Neural crest cell (in vitro differentiated cells): ENCODE data around the gene PHKA2. TPM values are rescaled to one million over a fixed set of nuclear protein-coding genes. Genes with fewer than 3 reads are reported as not detected.

Experiments
- DNase-seq: peaks from one replicate; pipeline ENCODE4 v3.0.0; 2021; ENCODE audit warnings: low read depth, mixed read lengths, low spot score
- H3K27ac Mint-ChIP-seq: one replicate; pipeline ENCODE4 v1.8.0; 2021; ENCODE audit warnings: mild to moderate bottlenecking, mixed read lengths; ENCODE audit not compliant: unreplicated experiment
- H3K27me3 Mint-ChIP-seq: 2 replicates; pipeline ENCODE4 v1.8.0; 2021; ENCODE audit warnings: low read depth, mild to moderate bottlenecking, mixed read lengths
- H3K36me3 Mint-ChIP-seq: 2 replicates; pipeline ENCODE4 v1.8.0; 2021; ENCODE audit warnings: low read depth, mild to moderate bottlenecking, mixed read lengths
- H3K4me1 Mint-ChIP-seq: 2 replicates; pipeline ENCODE4 v1.8.0; 2021; ENCODE audit warnings: mixed read lengths
- H3K4me3 Mint-ChIP-seq: one replicate; pipeline ENCODE4 v1.8.0; 2021; ENCODE audit warnings: mild to moderate bottlenecking, mixed read lengths
- H3K9me3 Mint-ChIP-seq: 2 replicates; pipeline ENCODE4 v1.8.0; 2021; ENCODE audit warnings: mixed read lengths
- total RNA-seq: library from RNA; stranded (reverse); gene quantifications from 2 replicates; pipeline ENCODE4 v1.2.1, GENCODE V29; 2021
- TF ChIP-seq, protein P1 (sequence below): fragments of 200-600 bp; sonication (generic); conservative IDR thresholded peaks from 2 replicates; pipeline ENCODE4 v1.5.0; 2021; ENCODE audit warnings: antibody characterized with exemption, mild to moderate bottlenecking

The PHKA2 gene
- total RNA-seq, 1 donor from 2014 or later: 28.0 TPM

- DNase-seq: no peak
- peaks cover 8% of the 10 kb centered on the region for H3K36me3 Mint-ChIP-seq
- H3K4me1 Mint-ChIP-seq: peaks cover 6% of the 10 kb centered on the region
- no peak overlapping the region for H3K27ac Mint-ChIP-seq
- TF ChIP-seq, protein P1, sequence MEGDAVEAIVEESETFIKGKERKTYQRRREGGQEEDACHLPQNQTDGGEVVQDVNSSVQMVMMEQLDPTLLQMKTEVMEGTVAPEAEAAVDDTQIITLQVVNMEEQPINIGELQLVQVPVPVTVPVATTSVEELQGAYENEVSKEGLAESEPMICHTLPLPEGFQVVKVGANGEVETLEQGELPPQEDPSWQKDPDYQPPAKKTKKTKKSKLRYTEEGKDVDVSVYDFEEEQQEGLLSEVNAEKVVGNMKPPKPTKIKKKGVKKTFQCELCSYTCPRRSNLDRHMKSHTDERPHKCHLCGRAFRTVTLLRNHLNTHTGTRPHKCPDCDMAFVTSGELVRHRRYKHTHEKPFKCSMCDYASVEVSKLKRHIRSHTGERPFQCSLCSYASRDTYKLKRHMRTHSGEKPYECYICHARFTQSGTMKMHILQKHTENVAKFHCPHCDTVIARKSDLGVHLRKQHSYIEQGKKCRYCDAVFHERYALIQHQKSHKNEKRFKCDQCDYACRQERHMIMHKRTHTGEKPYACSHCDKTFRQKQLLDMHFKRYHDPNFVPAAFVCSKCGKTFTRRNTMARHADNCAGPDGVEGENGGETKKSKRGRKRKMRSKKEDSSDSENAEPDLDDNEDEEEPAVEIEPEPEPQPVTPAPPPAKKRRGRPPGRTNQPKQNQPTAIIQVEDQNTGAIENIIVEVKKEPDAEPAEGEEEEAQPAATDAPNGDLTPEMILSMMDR: no peak
- H3K27me3 Mint-ChIP-seq: no peaks in the 10 kb centered on the region
- H3K4me3 Mint-ChIP-seq: no peak overlapping the region
- no peaks in the 10 kb centered on the region for H3K9me3 Mint-ChIP-seq
Measured at GRCh38 chrX:18896680-18897544, 87.0 kb downstream of the PHKA2 start.

- Mint-ChIP-seq H3K4me1 (peaks cover 4% of the 10 kb centered on the region), H3K27me3 (no peaks in the 10 kb centered on the region), H3K9me3 (no peaks in the 10 kb centered on the region), H3K4me3 (no peak overlapping the region), H3K27ac (no peak overlapping the region), H3K36me3 (peaks cover 7% of the 10 kb centered on the region)
- no peak for DNase-seq
- TF ChIP-seq, protein P1: no peak
Measured at GRCh38 chrX:18895189-18895951, 88.5 kb downstream of the PHKA2 start.

- Mint-ChIP-seq H3K27me3 (no peaks in the 10 kb centered on the region), H3K4me1 (no peaks in the 10 kb centered on the region), H3K27ac (no peak overlapping the region), H3K36me3 (peaks cover 2% of the 10 kb centered on the region), H3K4me3 (no peak overlapping the region), H3K9me3 (no peaks in the 10 kb centered on the region)
- TF ChIP-seq, protein P1: no peak
- no peak for DNase-seq
Measured at GRCh38 chrX:18894156-18894555, 89.8 kb downstream of the PHKA2 start.

GRCh38 chrX:18893536-18893935, 90.4 kb downstream of the PHKA2 start:
- TF ChIP-seq, protein P1: no peak
- H3K36me3 Mint-ChIP-seq: peaks cover 2% of the 10 kb centered on the region
- no peak overlapping the region for H3K27ac Mint-ChIP-seq
- DNase-seq: no peak
- no peaks in the 10 kb centered on the region for H3K4me1 Mint-ChIP-seq
- no peaks in the 10 kb centered on the region for H3K9me3 Mint-ChIP-seq
- H3K4me3 Mint-ChIP-seq: no peak overlapping the region
- H3K27me3 Mint-ChIP-seq: no peaks in the 10 kb centered on the region

DNA sequence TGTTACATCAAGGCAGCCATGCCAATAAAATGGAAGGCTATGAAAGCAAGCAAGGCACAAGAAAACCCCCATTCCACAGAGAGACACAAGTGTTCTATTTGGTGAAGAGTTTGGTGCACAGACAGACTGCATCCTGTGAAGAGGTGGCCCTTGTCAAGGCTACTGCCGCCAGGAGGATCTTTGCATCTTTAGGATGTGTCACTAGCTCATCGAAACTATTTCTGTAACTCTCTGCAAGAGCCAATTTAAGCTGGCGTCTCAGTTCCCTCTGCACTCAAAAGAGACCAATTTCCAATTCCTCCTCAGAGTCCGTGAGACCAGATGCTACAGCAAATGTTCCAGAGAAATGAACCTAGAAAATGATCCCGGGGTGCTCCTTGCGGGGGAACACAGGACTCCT, 91.0 kb downstream of the PHKA2 start:
- H3K9me3 Mint-ChIP-seq: no peaks in the 10 kb centered on the region
- H3K4me3 Mint-ChIP-seq: no peak overlapping the region
- TF ChIP-seq, protein P1: no peak
- peaks cover under 1% of the 10 kb centered on the region for H3K27me3 Mint-ChIP-seq
- H3K4me1 Mint-ChIP-seq: peaks cover 4% of the 10 kb centered on the region
- peaks cover 2% of the 10 kb centered on the region for H3K36me3 Mint-ChIP-seq
- DNase-seq: no peak
- H3K27ac Mint-ChIP-seq: no peak overlapping the region
